ENCODE data around the gene NAB2. TPM values are rescaled to one million over a fixed set of nuclear protein-coding genes. Genes with fewer than 3 reads are reported as not detected.

The NAB2 gene
- total and polyA plus RNA-seq, 2 of the 8 experiments (the other 6 are each of a cell fraction or from before 2014, with no cell fraction given) = 20.9 to 23.5 TPM

GRCh38 chr12:57040211-57040610 is 48.7 kb upstream of the NAB2 start:
- Histone ChIP-seq H2BK12ac (ENCODE audit: low read depth, low read length) (no peak overlapping the region), H3K23me2 (ENCODE audit: low read depth, low read length) (no peaks in the 10 kb centered on the region), H2AK5ac (ENCODE audit: low read depth, low read length) (no peak overlapping the region), H3K9ac (replicated peaks in 1 of 4; ENCODE audit: extremely low read depth in 1 of 4, low read depth in 3 of 4, low read length in 3 of 4) (no peak overlapping the region), H2AFZ (ENCODE audit: low read length) (no peak overlapping the region), H3K79me1 (ENCODE audit: low read depth, low read length) (no peaks in the 10 kb centered on the region), H3K36me3 (ENCODE audit: control insufficient read depth in 2 of 4, insufficient read depth in 4 of 4, low read length in 3 of 4) (no peaks in the 10 kb centered on the region), H4K91ac (replicated peaks; ENCODE audit: insufficient read length, low read length) (no peak overlapping the region), H3K4me2 (ENCODE audit: insufficient read depth in 1 of 2, low read depth in 2 of 2, low read length in 2 of 2) (no peak overlapping the region), H2BK20ac (ENCODE audit: low read length) (no peak overlapping the region), H2BK5ac (ENCODE audit: low read depth, low read length) (no peak overlapping the region), H3K56ac (replicated peaks; ENCODE audit: insufficient read length, low read depth, low read length) (no peak overlapping the region), H3K18ac (ENCODE audit: extremely low read depth, low read length) (no peak overlapping the region), H4K5ac (ENCODE audit: insufficient read length, low read depth, low read length) (no peak overlapping the region), H4K20me1 (replicated peaks in 1 of 2; ENCODE audit: control insufficient read depth in 1 of 2, insufficient read depth in 2 of 2, low read length in 2 of 2) (no peaks in the 10 kb centered on the region), H3K23ac (ENCODE audit: insufficient read length) (no peak overlapping the region), H3K4me3 (ENCODE audit: extremely low read depth in 1 of 4, insufficient read depth in 2 of 4, low read depth in 3 of 4, low read length in 4 of 4) (no peak overlapping the region), H3K4ac (replicated peaks; ENCODE audit: insufficient read length, low read depth, low read length) (no peak overlapping the region), H3K9me3 (ENCODE audit: insufficient read depth in 2 of 2, low read depth in 1 of 2, low read length in 1 of 2) (no peaks in the 10 kb centered on the region), H2BK120ac (replicated peaks; ENCODE audit: low read depth, low read length) (no peak overlapping the region), H3K79me2 (ENCODE audit: control insufficient read depth in 1 of 2, insufficient read depth in 2 of 2, low read length in 2 of 2) (no peaks in the 10 kb centered on the region), H3K14ac (ENCODE audit: insufficient read length) (no peak overlapping the region), H3K4me1 (replicated peaks in 1 of 4; ENCODE audit: control insufficient read depth in 3 of 4, insufficient read depth in 4 of 4, low read length in 3 of 4) (no peaks in the 10 kb centered on the region), H3K27ac (ENCODE audit: low read depth, low read length) (no peak overlapping the region), H4K8ac (ENCODE audit: extremely low read depth, insufficient read depth, low read length) (no peak overlapping the region), H3K27me3 (replicated peaks in 1 of 4; ENCODE audit: control insufficient read depth in 3 of 4, extremely low read depth in 1 of 4, insufficient read depth in 3 of 4, low read length in 3 of 4) (no peaks in the 10 kb centered on the region; a peak in 1 of 7 replicates), H2BK15ac (ENCODE audit: low read length) (no peak overlapping the region)
- CTCF ChIA-PET (ENCODE audit: partially characterized antibody) = interaction anchor here (0.6 to 4.8 kb wide), 15 partner anchors 9 to 133 kb away, joined by 3 to 25 read pairs (median 3); partner anchors contain the start of genes MYO1A and TAC3
- 87% methylated on average over 4 of the region's 4 CpGs; no CpG with 5 or more reads in 1 of the 2 experiments for whole genome bisulfite sequencing, 2 experiments (ENCODE audit: extremely low coverage in 1 of 2, insufficient coverage in 1 of 2, insufficient read length in 1 of 2, insufficient replicate concordance in 2 of 2, low coverage in 1 of 2, low lambda C conversion rate in 2 of 2, missing lambda C conversion rate in 1 of 2)
- DNase-seq (ENCODE audit: low read depth in 1 of 2, low spot score in 2 of 2) (no peak), FAIRE-seq (no peak)
- POLR2A ChIA-PET (ENCODE audit: partially characterized antibody) = interaction anchor here (1.8 kb wide), 1 partner anchor 12 kb away, joined by 10 read pairs; no protein-coding TSS in a partner anchor
- TF ChIP-seq MAX (IDR thresholded peaks at IDR 0.05) = no peak
- TF ChIP-seq EGR1 (IDR thresholded peaks at IDR 0.05; ENCODE audit: borderline replicate concordance, low read depth, low read length) = no peak
- TF ChIP-seq ASH2L (IDR thresholded peaks at IDR 0.05; ENCODE audit: low read length) = no peak
- no peak for TF ChIP-seq JUND (IDR thresholded peaks at IDR 0.05; ENCODE audit: low read length)
- TF ChIP-seq CHD1 (IDR thresholded peaks at IDR 0.05; ENCODE audit: low read depth, low read length) = no peak
- TF ChIP-seq ATF2 (IDR thresholded peaks at IDR 0.05; ENCODE audit: low read length) = no peak
- TF ChIP-seq CREB1 (IDR thresholded peaks at IDR 0.05) = no peak
- no peak for TF ChIP-seq TEAD4 (IDR thresholded peaks at IDR 0.05; ENCODE audit: low read depth, low read length)
- no peak for TF ChIP-seq NANOG (IDR thresholded peaks at IDR 0.05; ENCODE audit: insufficient read depth, low read depth, low read length, poor library complexity, severe bottlenecking)
- no peak for TF ChIP-seq GABPA (IDR thresholded peaks at IDR 0.05; ENCODE audit: borderline replicate concordance, insufficient read depth, low read length)
- no peak for TF ChIP-seq TAF1 (IDR thresholded peaks at IDR 0.05; ENCODE audit: low read depth, low read length)
